Gastroesophageal sphincter (tissue), 4 donors: ENCODE results near the gene KCNK15. TPM values are rescaled to one million over a fixed set of nuclear protein-coding genes. Genes with fewer than 3 reads are reported as not detected.

Experiments used
- ATAC-seq: fragments of 150-250 bp; one replicate; pipeline ENCODE4 v1.9.1; 2016; ENCODE audit warnings: mild to moderate bottlenecking, moderate library complexity
- H3K27ac ChIP-seq, 4 donors: fragments of 200-600 bp; sonication (generic) in 3 of 4; 1 replicate in 3 of 4; 2 replicates in 1 of 4; pipeline ENCODE4 v1.5.1; 2016 to 2019
- H3K27me3 ChIP-seq: fragments of 200-600 bp; sonication (generic); one replicate; pipeline ENCODE4 v1.5.1; 2019
- H3K36me3 ChIP-seq, 2 donors: fragments of 200-600 bp; sonication (generic); one replicate each; pipeline ENCODE4 v1.5.1; 2019; ENCODE audit warnings: control low read depth in 1 of 2
- H3K4me1 ChIP-seq, 3 donors: fragments of 200-600 bp; sonication (generic); 1 replicate in 2 of 3; 2 replicates in 1 of 3; pipeline ENCODE4 v1.5.1; 2016 to 2019; ENCODE audit warnings: control low read depth in 2 of 3
- H3K4me3 ChIP-seq, 2 donors: fragments of 200-600 bp; sonication (generic); one replicate each; pipeline ENCODE4 v1.5.1; 2019; ENCODE audit warnings: mild to moderate bottlenecking in 1 of 2, moderate library complexity in 1 of 2
- H3K9me3 ChIP-seq, 3 donors: fragments of 200-600 bp; sonication (generic); one replicate each; pipeline ENCODE4 v1.5.1; 2017 to 2019; ENCODE audit warnings: control low read depth in 2 of 3
- EP300 ChIP-seq: sonication (generic); formaldehyde crosslinking; IDR thresholded peaks from one replicate; pipeline ENCODE4 v1.6.1; 2017; ENCODE audit warnings: antibody characterized with exemption, mild to moderate bottlenecking
- POLR2A ChIP-seq, 2 donors: fragments of 450-650 bp; IDR thresholded peaks; one replicate each; pipeline ENCODE4 v1.6.1; 2017; ENCODE audit warnings: antibody characterized with exemption in 2 of 2, mild to moderate bottlenecking in 2 of 2, moderate library complexity in 1 of 2
- POLR2AphosphoS5 ChIP-seq: sonication (generic); formaldehyde crosslinking; IDR thresholded peaks from one replicate; pipeline ENCODE4 v1.6.1; 2017; ENCODE audit warnings: antibody characterized with exemption
- WGBS, 2 donors: methylation state at CpG; one replicate each; pipeline ENCODE4 v1.1.5; 2018; ENCODE audit warnings: low coverage in 1 of 2; 5-methylcytosine and 5-hydroxymethylcytosine counted together
- total RNA-seq, 4 donors: library from RNA; depleted of rRNA; stranded (reverse); fragments of >200 nt; gene quantifications; one replicate each; pipeline ENCODE4 v1.1.0, GENCODE V29; 2016
- TF ChIP-seq, protein P1 (sequence below), 4 experiments: fragments of 200-600 bp in 2 of 4; fragments of 450-650 bp in 2 of 4; sonication (generic) in 1 of 4; IDR thresholded peaks; one replicate each; pipeline ENCODE4 v1.5.1; 2017 to 2019; ENCODE audit warnings: antibody characterized with exemption in 4 of 4, mild to moderate bottlenecking in 2 of 4, moderate library complexity in 2 of 4

KCNK15 gene
- total RNA-seq, 4 donors from 2014 or later = 1.3 to 4.7 (median 2.8) TPM

DNA sequence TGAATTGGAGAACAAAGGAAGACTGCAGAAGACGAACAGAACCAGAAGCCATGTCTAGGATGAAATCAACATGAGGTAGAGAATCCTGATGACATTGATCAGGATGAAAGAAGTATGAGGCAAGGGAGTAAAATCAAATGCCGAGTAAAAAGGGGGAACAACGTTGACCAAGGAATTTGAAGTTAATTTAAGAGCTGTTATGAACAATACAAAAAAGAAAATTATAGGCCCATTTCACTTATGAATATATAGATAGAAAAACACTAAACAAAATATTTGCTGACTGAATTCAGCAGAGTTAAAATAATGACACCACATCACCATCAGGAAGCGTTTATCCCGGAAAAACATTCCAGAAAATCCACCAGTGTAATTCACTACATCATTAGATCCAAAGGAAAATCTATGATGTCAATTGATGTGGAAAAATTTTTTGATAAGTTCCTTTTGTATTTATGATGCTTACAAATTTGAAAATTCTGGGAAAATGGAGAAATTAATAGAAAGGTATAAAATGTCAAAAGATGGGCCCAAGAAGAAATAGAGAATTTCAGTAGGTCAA, 38.6 kb upstream of the KCNK15 start:
- no peak for ATAC-seq
- Histone ChIP-seq H3K27ac (peak overlapping the region in 3 of 4 donors; percentile 36 to 85 (median 78)), H3K4me3 (no peak overlapping the region), H3K27me3 (no peaks in the 10 kb centered on the region), H3K4me1 (peaks cover 7 to 41% (median 22%) of the 10 kb centered on the region in 3 donors), H3K36me3 (no peaks in the 10 kb centered on the region), H3K9me3 (no peaks in the 10 kb centered on the region)
- WGBS, 2 donors = 68 to 79% methylated on average over 4 to 5 of the region's 5 CpGs
- TF ChIP-seq EP300 = no peak
- TF ChIP-seq POLR2AphosphoS5 = no peak
- TF ChIP-seq, protein P1, sequence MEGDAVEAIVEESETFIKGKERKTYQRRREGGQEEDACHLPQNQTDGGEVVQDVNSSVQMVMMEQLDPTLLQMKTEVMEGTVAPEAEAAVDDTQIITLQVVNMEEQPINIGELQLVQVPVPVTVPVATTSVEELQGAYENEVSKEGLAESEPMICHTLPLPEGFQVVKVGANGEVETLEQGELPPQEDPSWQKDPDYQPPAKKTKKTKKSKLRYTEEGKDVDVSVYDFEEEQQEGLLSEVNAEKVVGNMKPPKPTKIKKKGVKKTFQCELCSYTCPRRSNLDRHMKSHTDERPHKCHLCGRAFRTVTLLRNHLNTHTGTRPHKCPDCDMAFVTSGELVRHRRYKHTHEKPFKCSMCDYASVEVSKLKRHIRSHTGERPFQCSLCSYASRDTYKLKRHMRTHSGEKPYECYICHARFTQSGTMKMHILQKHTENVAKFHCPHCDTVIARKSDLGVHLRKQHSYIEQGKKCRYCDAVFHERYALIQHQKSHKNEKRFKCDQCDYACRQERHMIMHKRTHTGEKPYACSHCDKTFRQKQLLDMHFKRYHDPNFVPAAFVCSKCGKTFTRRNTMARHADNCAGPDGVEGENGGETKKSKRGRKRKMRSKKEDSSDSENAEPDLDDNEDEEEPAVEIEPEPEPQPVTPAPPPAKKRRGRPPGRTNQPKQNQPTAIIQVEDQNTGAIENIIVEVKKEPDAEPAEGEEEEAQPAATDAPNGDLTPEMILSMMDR (IDR thresholded peaks at IDR 0.05) = no peak
- TF ChIP-seq POLR2A (IDR thresholded peaks at IDR 0.05) = no peak

DNA sequence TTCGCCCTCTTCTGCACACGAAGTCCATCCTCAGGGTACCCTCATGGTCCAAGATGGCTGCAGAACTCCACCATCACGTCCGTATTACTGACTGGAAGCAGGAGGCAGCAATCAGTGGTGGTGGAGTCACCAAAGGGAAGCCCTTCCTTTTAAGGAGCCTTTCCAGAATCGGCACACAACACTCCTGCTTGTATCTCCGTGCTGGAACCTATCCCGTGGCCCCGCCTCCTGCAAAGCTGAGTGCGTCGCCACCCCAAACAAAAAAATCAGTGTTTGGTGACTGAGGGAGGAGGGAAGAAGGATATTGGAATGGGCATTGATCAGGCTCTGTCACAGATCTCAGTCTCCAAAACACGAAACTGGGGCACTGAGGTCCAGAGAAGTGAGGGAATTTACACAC, 36.3 kb upstream of the KCNK15 start:
- no peak for ATAC-seq
- Histone ChIP-seq H3K4me1 (peaks cover 5 to 38% (median 16%) of the 10 kb centered on the region in 3 donors), H3K36me3 (no peaks in the 10 kb centered on the region), H3K27ac (peak overlapping the region in 1 of 4 donors; percentile 22), H3K4me3 (no peak overlapping the region), H3K9me3 (no peaks in the 10 kb centered on the region), H3K27me3 (no peaks in the 10 kb centered on the region)
- no peak for TF ChIP-seq EP300
- TF ChIP-seq POLR2A (IDR thresholded peaks at IDR 0.05) = no peak
- TF ChIP-seq, protein P1 (IDR thresholded peaks at IDR 0.05) = no peak
- TF ChIP-seq POLR2AphosphoS5 = no peak
- WGBS, 2 donors = 68 to 100% methylated on average over 2 to 10 of the region's 11 CpGs

DNA sequence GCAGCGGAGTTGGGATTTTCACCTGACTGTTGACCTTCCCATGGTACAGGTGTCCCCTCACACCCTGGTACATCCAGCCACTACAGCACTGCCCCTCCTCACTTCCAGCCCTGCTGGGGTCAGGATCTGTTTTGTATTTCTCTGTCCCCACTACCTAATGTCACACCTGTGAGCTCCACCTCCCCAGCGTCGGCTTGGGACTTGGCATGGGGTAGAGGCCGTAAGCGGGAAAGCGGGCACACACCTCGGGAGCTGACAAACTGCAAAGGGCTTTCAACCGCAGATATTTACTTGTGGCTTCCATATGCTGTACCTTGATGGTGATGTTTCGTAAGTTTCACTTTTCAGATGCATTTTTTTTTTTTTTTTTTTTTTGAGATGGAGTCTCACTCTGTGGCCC, 35.9 kb upstream of the KCNK15 start:
- Histone ChIP-seq H3K27me3 (no peaks in the 10 kb centered on the region), H3K4me3 (no peak overlapping the region), H3K36me3 (no peaks in the 10 kb centered on the region), H3K27ac (peak overlapping the region in 1 of 4 donors; percentile 22), H3K4me1 (peaks cover 5 to 38% (median 18%) of the 10 kb centered on the region in 3 donors), H3K9me3 (no peaks in the 10 kb centered on the region)
- 94 to 100% methylated on average over 1 to 8 of the region's 9 CpGs for WGBS, 2 donors
- TF ChIP-seq EP300 = no peak
- TF ChIP-seq POLR2A (IDR thresholded peaks at IDR 0.05) = no peak
- no peak for ATAC-seq

DNA sequence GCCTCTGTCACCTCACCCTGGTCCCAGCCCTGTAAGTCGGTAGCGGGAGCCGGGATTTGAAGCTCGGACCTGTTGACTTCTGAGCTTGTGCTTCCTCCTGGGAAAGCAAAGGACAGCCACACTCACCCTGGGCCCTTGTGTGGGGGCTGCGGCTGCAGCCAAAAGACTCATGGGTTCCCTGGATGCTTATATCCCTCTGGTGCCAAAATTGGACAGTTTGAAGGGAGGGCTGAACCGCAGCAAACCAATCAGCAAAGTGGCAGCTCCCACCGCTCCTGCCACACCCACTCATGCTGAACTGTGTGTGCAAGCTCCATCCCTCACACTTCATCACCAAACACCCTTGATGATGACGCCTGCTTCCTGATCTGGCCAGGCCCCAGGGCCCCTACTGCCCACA, 34.4 kb upstream of the KCNK15 start:
- Histone ChIP-seq H3K4me1 (peaks cover 5 to 46% (median 20%) of the 10 kb centered on the region in 3 donors), H3K36me3 (no peaks in the 10 kb centered on the region), H3K27ac (peak overlapping the region in 1 of 4 donors; percentile 83), H3K27me3 (no peaks in the 10 kb centered on the region), H3K4me3 (no peak overlapping the region), H3K9me3 (no peaks in the 10 kb centered on the region)
- no peak for ATAC-seq
- 75 to 80% methylated on average over 2 to 3 of the region's 8 CpGs for WGBS, 2 donors
- TF ChIP-seq POLR2A (IDR thresholded peaks at IDR 0.05) = no peak
- TF ChIP-seq, protein P1 (IDR thresholded peaks at IDR 0.05) = no peak
- TF ChIP-seq POLR2AphosphoS5 = no peak
- TF ChIP-seq EP300 = no peak

DNA sequence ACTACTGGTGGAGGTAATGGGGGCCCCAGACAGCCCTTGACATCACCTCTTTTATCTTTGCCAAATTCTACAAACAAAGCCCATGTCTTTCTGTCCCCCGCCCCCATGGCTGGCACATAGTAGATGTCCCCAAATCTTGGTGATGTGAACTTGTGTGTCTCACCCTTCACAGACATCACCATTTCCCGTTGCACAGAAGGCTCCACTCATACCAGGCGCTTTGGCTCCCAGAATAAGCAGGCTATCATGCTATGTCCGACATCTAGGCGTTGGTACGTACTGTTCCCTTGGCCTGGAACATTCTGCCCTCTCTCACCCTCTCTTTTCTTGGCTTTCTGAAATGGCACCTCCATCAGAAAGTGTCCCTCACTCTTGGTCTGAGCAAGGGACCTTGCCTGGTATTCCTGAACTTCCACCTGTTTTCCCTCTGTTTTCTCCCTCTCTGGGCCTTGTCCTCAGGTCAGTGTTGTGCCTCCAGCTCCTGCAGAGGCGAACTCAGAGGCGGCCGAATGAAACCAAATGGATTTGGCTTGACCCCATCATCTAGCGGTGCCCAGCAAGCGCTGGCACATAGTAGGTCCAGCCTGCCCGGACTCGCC, 31.5 kb upstream of the KCNK15 start:
- H3K36me3 ChIP-seq = no peaks in the 10 kb centered on the region
- ATAC-seq = peak; percentile 75
- H3K4me3 ChIP-seq = peak overlapping the region in 1 of 2 donors; percentile 48
- H3K27ac ChIP-seq = peak overlapping the region; percentile 57 to 83 (median 82)
- peaks cover 3 to 63% (median 16%) of the 10 kb centered on the region in 3 donors for H3K4me1 ChIP-seq
- no peaks in the 10 kb centered on the region for H3K9me3 ChIP-seq
- TF ChIP-seq EP300 (no peak), POLR2AphosphoS5 (peak; percentile 92)
- 53 to 54% methylated on average over 3 to 9 of the region's 13 CpGs for WGBS, 2 donors
- H3K27me3 ChIP-seq = no peaks in the 10 kb centered on the region
